Subcutaneous adipose tissue (tissue), 4 donors: ENCODE results near the gene HPX. TPM values are rescaled to one million over a fixed set of nuclear protein-coding genes. Genes with fewer than 3 reads are reported as not detected.

Experiments used
- total RNA-seq, 4 donors: library from RNA; depleted of rRNA; stranded (reverse); fragments of >200 nt; gene quantifications; one replicate each; pipeline ENCODE4 v1.1.0, GENCODE V29; 2016
- TF ChIP-seq, protein P1 (sequence below): fragments of 450-650 bp; IDR thresholded peaks from one replicate; pipeline ENCODE4 v1.5.1; 2016; ENCODE audit warnings: low read depth, mild to moderate bottlenecking, control low read depth, antibody characterized with exemption, moderate library complexity

The HPX gene
- total RNA-seq, 4 donors from 2014 or later: 0.57 to 2.4 TPM; not detected in 2

DNA sequence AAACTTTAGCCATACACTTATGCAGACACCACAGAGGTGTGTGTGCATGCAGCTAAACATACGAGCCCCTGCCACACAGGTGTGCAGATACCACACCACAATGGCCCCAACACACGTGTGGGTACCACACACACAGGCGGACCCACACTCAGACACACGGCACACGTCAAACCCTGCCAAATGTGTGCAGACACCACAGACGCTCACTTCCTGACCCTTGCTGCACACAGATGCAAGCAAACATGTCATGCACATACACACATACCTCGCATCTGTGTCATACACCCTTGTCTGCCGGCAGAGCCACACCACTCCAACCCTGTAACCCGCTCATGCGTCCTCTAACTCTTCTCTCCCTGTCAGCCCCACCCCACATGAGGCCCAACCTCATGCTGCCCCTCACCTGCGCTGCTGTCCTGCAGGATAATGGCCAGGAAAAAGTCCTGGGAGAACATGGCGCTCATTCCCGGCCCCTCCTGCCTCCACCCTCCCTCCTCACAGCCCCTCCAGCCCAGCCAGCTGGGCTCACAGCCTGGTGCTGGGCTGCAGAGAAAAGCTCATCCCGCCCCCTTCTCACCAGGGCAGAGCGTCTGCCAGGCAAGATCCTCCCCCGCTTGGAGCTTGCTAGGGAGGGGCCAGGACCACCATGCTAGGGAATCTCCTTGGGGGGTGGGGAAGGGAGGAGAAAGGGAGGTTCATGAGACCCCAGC lies 36.3 kb downstream of the HPX start:
- TF ChIP-seq, protein P1, sequence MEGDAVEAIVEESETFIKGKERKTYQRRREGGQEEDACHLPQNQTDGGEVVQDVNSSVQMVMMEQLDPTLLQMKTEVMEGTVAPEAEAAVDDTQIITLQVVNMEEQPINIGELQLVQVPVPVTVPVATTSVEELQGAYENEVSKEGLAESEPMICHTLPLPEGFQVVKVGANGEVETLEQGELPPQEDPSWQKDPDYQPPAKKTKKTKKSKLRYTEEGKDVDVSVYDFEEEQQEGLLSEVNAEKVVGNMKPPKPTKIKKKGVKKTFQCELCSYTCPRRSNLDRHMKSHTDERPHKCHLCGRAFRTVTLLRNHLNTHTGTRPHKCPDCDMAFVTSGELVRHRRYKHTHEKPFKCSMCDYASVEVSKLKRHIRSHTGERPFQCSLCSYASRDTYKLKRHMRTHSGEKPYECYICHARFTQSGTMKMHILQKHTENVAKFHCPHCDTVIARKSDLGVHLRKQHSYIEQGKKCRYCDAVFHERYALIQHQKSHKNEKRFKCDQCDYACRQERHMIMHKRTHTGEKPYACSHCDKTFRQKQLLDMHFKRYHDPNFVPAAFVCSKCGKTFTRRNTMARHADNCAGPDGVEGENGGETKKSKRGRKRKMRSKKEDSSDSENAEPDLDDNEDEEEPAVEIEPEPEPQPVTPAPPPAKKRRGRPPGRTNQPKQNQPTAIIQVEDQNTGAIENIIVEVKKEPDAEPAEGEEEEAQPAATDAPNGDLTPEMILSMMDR: no peak

DNA sequence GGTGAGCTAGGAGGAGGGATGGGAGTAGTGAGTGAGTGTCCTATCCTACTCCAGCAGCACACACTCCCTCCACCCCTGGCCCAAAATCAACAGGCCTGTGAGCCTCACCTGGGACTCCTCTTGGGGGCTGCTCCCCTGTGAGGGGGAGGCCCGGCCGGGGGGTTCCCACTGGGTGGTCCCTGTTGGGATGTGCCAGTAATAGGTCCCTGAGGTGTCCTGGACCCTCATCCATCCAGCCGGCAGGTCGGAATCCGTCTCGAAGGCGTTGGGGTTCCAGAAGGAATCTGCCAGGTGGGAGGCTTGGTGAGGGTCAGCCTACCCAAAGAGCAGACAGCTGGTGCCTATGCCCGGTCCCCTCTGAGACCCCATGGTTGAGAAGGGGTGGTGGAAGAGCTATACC lies 37.2 kb downstream of the HPX start:
- TF ChIP-seq, protein P1: no peak

DNA sequence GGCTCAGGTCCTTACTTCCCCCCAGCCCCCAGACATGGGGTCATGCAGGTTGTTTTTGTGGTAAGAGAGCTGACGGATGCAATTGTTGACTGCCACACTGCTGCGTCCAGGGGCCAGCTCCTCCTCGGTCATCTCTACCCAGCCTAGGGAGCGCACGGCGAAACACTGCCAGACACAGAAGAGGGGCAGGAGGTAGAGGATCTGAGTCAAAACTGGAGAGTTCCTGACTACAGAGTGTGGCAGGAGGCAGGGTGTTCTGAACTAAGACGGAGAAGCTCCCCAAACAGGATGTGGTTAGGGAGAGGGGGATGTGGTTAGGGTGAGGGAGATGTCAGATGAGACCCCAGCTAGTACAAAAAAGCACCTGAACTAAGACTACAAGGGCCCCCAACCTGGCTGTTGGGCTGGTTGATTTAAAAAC lies 38.2 kb downstream of the HPX start:
- TF ChIP-seq, protein P1: no peak

DNA sequence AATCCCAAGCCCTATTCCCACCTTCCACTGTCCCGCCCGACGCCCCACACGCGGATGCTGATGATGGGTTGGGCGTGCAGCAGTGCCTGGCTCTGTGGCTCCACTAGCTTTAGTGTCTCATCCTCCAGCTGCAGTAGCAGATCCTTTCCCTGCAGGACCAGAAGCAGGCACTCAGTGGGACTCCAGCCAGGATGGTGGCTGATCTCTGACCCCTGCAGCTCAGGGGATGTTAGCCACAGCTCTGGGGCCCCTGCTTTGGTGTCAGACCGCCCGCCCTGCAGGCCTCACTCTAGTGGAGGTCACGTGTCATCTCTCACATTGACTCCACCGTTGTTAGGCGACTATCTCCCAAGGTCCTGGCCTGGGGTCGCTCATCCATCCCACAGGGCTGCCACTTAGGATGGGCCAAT lies 38.7 kb downstream of the HPX start:
- TF ChIP-seq, protein P1: no peak

DNA sequence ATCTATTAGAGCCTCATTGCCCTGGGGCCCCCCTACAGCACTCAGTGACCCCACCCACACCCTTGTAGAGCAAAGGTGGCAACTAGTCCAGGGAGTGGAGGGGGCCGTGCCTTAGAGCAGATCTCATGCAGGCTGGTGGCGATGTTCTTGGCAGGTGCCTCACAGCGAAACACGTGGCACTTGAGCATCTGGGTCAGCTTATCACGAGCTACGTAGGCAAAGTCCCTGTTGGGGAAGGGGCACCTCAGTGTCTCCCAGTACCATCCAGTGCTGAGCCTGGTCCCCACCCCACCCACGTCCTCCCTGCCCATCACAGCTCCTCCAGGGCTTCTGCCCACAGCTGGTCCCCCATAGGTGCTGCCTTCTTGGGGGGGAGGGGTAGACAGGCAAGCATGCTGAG lies 39.3 kb downstream of the HPX start:
- TF ChIP-seq, protein P1: no peak

DNA sequence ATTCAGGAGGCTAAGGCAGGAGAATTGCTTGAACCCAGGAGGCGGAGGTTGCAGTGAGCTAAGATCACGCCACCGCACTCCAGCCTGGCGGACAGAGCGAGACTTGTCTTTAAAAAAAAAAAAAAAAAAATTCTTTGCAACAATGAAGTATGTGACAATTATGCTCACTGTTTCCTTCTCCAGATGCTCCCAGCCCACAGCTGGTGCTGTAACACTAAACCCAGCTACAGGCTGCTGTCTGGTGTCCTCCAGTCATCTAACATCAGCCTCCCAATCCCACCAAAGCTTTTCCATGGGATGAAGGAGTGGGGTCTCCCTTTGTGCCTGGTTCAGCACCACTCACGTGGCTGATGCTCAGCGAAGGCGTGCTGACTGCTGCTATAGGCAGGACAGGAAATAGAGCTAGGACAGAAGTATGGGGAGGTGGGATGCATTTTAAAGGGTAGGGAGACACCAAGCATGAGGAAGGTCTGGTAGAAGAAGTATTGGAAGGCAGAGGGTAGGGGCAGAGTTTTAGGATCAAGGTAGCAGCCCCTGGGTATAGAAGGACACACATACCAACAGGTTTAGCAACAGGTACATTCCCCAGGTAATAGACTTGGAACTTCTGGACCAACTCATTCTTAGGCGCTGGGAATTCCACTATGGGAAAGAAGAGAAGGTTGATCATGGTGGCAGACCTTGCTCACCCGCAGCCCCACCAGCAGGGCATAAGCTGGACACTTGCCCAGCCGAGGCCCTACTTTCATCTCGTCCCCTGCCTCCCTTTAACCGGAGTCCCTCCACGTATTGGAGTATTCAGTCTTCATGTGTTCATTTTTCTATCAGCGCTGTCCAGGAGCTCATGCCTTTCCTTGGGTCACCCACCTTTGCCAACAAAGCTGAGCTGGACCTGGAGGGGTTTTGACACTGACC lies 40.1 kb downstream of the HPX start:
- TF ChIP-seq, protein P1: no peak

DNA sequence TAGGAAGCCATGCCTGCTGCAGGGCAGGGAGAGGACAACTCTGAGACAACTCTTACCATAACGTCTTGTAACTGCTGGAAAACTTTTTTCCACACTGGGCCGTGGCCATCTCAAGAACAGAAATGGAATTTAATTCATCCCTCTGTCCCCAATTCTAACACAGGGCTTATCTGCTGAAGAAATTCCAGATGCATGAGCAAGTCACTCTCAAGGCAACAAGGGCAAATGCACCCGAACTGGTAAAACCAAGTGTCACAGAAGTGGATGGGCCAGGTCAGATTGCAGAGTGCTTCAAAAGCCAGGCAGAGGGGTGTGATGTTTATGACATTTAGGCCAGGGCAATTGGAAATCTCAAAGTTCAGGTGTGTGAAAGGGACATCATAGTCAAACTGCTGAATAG lies 43.2 kb downstream of the HPX start:
- TF ChIP-seq, protein P1: no peak
